Measurements from ENCODE around the gene PDSS2.
"Not testable (repeated sequence)": the region's sequence is repeated elsewhere in the genome, so short reads cannot be mapped to it uniquely, and the experiment has no call there.

Gene PDSS2

GRCh38 chr6:107321793-107322192, 137.6 kb downstream of the PDSS2 start:
- DNase-seq (ENCODE audit: low read depth in 3 of 3): peak in 1 of 3 donors; percentile 4

GRCh38 chr6:107319906-107320530, 139.3 kb downstream of the PDSS2 start:
- no peak for DNase-seq (ENCODE audit: low read depth in 3 of 3)

GRCh38 chr6:107318100-107318736, 141.1 kb downstream of the PDSS2 start:
- peak in 2 of 3 donors; percentile 5 to 21 for DNase-seq (ENCODE audit: low read depth in 3 of 3)

GRCh38 chr6:107315114-107315513, 144.2 kb downstream of the PDSS2 start:
- no peak for DNase-seq (ENCODE audit: low read depth in 3 of 3)

GRCh38 chr6:107314531-107314939, 144.8 kb downstream of the PDSS2 start:
- no peak for DNase-seq (ENCODE audit: low read depth in 3 of 3)

GRCh38 chr6:107313776-107314175, 145.6 kb downstream of the PDSS2 start:
- no peak for DNase-seq (ENCODE audit: low read depth in 3 of 3)

GRCh38 chr6:107310362-107310761, 149.0 kb downstream of the PDSS2 start:
- DNase-seq (ENCODE audit: low read depth in 3 of 3): no peak

GRCh38 chr6:107308677-107309076, 150.7 kb downstream of the PDSS2 start:
- no peak for DNase-seq (ENCODE audit: low read depth in 3 of 3)

- not testable (repeated sequence) for DNase-seq (ENCODE audit: low read depth in 3 of 3)
Measured at GRCh38 chr6:107305994-107306393, 153.4 kb downstream of the PDSS2 start.

GRCh38 chr6:107305391-107305790, 154.0 kb downstream of the PDSS2 start:
- DNase-seq (ENCODE audit: low read depth in 3 of 3): no peak

GRCh38 chr6:107304421-107305025, 154.8 kb downstream of the PDSS2 start:
- DNase-seq (ENCODE audit: low read depth in 3 of 3): peak; percentile 20 to 40 (median 29)

- no peak for DNase-seq (ENCODE audit: low read depth in 3 of 3)
Measured at GRCh38 chr6:107293350-107293749, 166.0 kb downstream of the PDSS2 start.

GRCh38 chr6:107292715-107293271, 166.6 kb downstream of the PDSS2 start:
- no peak for DNase-seq (ENCODE audit: low read depth in 3 of 3)

- no peak for DNase-seq (ENCODE audit: low read depth in 3 of 3)
Measured at GRCh38 chr6:107290491-107290890, 168.9 kb downstream of the PDSS2 start.

- not testable (repeated sequence) for DNase-seq (ENCODE audit: low read depth in 3 of 3)
Measured at GRCh38 chr6:107289258-107289657, 170.1 kb downstream of the PDSS2 start.

- DNase-seq (ENCODE audit: low read depth in 3 of 3): not testable (repeated sequence)
Measured at GRCh38 chr6:107285683-107286082, 173.7 kb downstream of the PDSS2 start.

GRCh38 chr6:107284805-107285204, 174.6 kb downstream of the PDSS2 start:
- no peak for DNase-seq (ENCODE audit: low read depth in 3 of 3)

GRCh38 chr6:107280791-107281190, 178.6 kb downstream of the PDSS2 start:
- DNase-seq (ENCODE audit: low read depth in 3 of 3): no peak

- DNase-seq (ENCODE audit: low read depth in 3 of 3): not testable (repeated sequence)
Measured at GRCh38 chr6:107280001-107280400, 179.4 kb downstream of the PDSS2 start.

- DNase-seq (ENCODE audit: low read depth in 3 of 3): no peak
Measured at GRCh38 chr6:107275330-107275865, 184.0 kb downstream of the PDSS2 start.

- no peak for DNase-seq (ENCODE audit: low read depth in 3 of 3)
Measured at GRCh38 chr6:107274288-107274687, 185.1 kb downstream of the PDSS2 start.

GRCh38 chr6:107272246-107272645, 187.1 kb downstream of the PDSS2 start:
- DNase-seq (ENCODE audit: low read depth in 3 of 3): no peak
